Stomach (tissue), 9 donors: Measurements from ENCODE around the gene GADD45A. TPM values are rescaled to one million over a fixed set of nuclear protein-coding genes. Genes with fewer than 3 reads are reported as not detected.

ENCODE experiments used
- DNase-seq, 2 donors: peaks; one replicate each; pipeline versions ENCODE4 v3.0.0 to v3.0.0-alpha.2; 2013 to 2019
- H3K27ac ChIP-seq, 5 donors: fragments of 200-600 bp in 4 of 5; sonication (generic) in 4 of 5; one replicate each; pipeline ENCODE4 v1.5.1; 2013 to 2019; ENCODE audit warnings: mild to moderate bottlenecking in 1 of 5, moderate library complexity in 1 of 5
- H3K27me3 ChIP-seq, 3 donors: fragments of 200-600 bp; sonication (generic); one replicate each; pipeline ENCODE4 v1.5.1; 2017 to 2019; ENCODE audit warnings: mixed run types in 1 of 3
- H3K36me3 ChIP-seq, 4 donors: fragments of 200-600 bp; sonication (generic); 1 replicate in 3 of 4; 2 replicates in 1 of 4; pipeline ENCODE4 v1.5.1; 2016 to 2019
- H3K4me1 ChIP-seq, 4 donors: fragments of 200-600 bp; sonication (generic); one replicate each; pipeline ENCODE4 v1.5.1; 2016 to 2019
- H3K4me3 ChIP-seq, 4 donors: fragments of 200-600 bp; sonication (generic) in 3 of 4; one replicate each; pipeline ENCODE4 v1.5.1; 2016 to 2019; ENCODE audit warnings: mild to moderate bottlenecking in 1 of 4
- H3K9me3 ChIP-seq, 4 donors: fragments of 200-600 bp; sonication (generic); one replicate each; pipeline ENCODE4 v1.5.1; 2016 to 2019
- CTCF ChIP-seq, 7 experiments: fragments of 450-650 bp in 4 of 7; fragments of 200-600 bp in 3 of 7; sonication (generic) in 3 of 7; IDR thresholded peaks; one replicate each; pipeline ENCODE4 v1.5.1; 2016 to 2019; ENCODE audit warnings: antibody characterized with exemption in 7 of 7, control low read depth in 2 of 7, mild to moderate bottlenecking in 1 of 7
- EP300 ChIP-seq: sonication (generic); formaldehyde crosslinking; IDR thresholded peaks from one replicate; pipeline ENCODE4 v1.6.1; 2017; ENCODE audit warnings: antibody characterized with exemption
- POLR2A ChIP-seq, 4 donors: fragments of 450-650 bp; IDR thresholded peaks; one replicate each; pipeline ENCODE4 v1.6.1; 2016; ENCODE audit warnings: antibody characterized with exemption in 4 of 4, control low read depth in 2 of 4, mild to moderate bottlenecking in 1 of 4, moderate library complexity in 1 of 4
- POLR2AphosphoS5 ChIP-seq, 3 donors: sonication (generic); formaldehyde crosslinking; IDR thresholded peaks; one replicate each; pipeline ENCODE4 v1.6.1; 2016; ENCODE audit warnings: antibody characterized with exemption in 3 of 3
- WGBS, 5 donors: extraction: QIAGEN DNeasy Blood & Tissue Kit in 3 of 5; methylation state at CpG; one replicate each; pipeline versions ENCODE4 v1.1.5 to v1.1.7; 2013 to 2018; 5-methylcytosine and 5-hydroxymethylcytosine counted together
- intact Hi-C: fragments of 100-400 bp; cut with DNase I; formaldehyde crosslinking; loops from one replicate; pipeline ENCODE4 v1.15.1; 2023; ENCODE audit warnings: low total_unique reads
- polyA plus RNA-seq, 3 donors: library from polyadenylated mRNA; stranded (reverse); fragments of 200-250 nt; gene quantifications; one replicate each; pipeline ENCODE4 v1.2.3, GENCODE V29; 2013
- total RNA-seq, 5 donors: library from RNA; depleted of rRNA; stranded (reverse); fragments of >200 nt; gene quantifications; one replicate each; pipeline versions ENCODE4 v1.1.0 to v1.2.3, GENCODE V29; 2014 to 2016
- donor health status: healthy with polysubstance abuse.
- donor health status: Bipolar disorder and iron deficiency.
- donor health status: healthy.

The GADD45A gene
- total and polyA plus RNA-seq, 8 donors, result 4.7 to 84.8 (median 38.4) TPM

GRCh38 chr1:67647036-67647798 lies 37.8 kb upstream of the GADD45A start:
- intact Hi-C loops, result no loop called here
- WGBS, 5 donors, result 57 to 68% (median 64%) methylated on average over 7 of the region's 7 CpGs

DNA sequence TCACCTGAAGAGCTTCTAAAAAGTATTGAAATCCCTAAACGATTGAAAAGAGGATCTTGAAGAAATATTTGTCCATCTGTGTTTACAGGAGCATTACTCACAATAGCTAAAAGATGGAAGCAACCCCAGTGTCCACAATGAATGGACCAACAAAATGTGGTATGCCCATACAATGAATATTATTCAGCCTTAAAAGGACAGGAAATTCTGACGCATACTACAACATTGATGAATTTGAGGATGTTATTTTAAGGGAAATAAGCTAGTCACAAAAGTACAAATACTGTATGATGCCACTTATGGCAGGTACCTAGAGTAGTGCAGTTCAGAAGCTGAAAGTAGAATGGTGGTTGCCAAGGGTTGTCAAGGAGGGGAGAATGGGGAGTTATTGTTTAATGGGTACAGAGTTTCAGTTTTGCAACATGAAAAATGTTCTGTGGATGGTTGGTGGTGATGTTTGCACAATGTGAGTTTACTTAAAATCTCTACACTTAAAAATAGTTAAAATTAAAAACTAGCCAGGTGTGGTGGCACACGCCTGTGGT lies 37.1 kb upstream of the GADD45A start:
- no peak for DNase-seq
- H3K4me1 ChIP-seq, result peaks cover 11 to 26% (median 22%) of the 10 kb centered on the region in 4 donors
- peak overlapping the region in 2 of 5 donors; percentile 50 to 62 for H3K27ac ChIP-seq
- intact Hi-C loops, result no loop called here
- H3K9me3 ChIP-seq, result no peaks in the 10 kb centered on the region
- TF ChIP-seq CTCF (IDR thresholded peaks at IDR 0.05) (no peak), EP300 (no peak), POLR2AphosphoS5 (IDR thresholded peaks at IDR 0.05) (no peak), POLR2A (IDR thresholded peaks at IDR 0.05) (no peak)
- no peaks in the 10 kb centered on the region for H3K27me3 ChIP-seq
- no peaks in the 10 kb centered on the region for H3K36me3 ChIP-seq
- H3K4me3 ChIP-seq, result no peak overlapping the region
- 74 to 86% (median 78%) methylated on average over 3 of the region's 3 CpGs for WGBS, 5 donors

More at GRCh38 chr1:67647036-67647798, 37.8 kb upstream of the GADD45A start:
- Histone ChIP-seq H3K9me3 (no peaks in the 10 kb centered on the region), H3K27ac (peak overlapping the region in 4 of 5 donors; percentile 14 to 62 (median 38)), H3K36me3 (no peaks in the 10 kb centered on the region), H3K4me3 (no peak overlapping the region), H3K4me1 (peaks cover 11 to 26% (median 22%) of the 10 kb centered on the region in 4 donors), H3K27me3 (no peaks in the 10 kb centered on the region)
- DNase-seq, result no peak
- TF ChIP-seq POLR2A (IDR thresholded peaks at IDR 0.05), result no peak
- no peak for TF ChIP-seq POLR2AphosphoS5 (IDR thresholded peaks at IDR 0.05)
- TF ChIP-seq EP300, result no peak
- no peak for TF ChIP-seq CTCF (IDR thresholded peaks at IDR 0.05)

- intact Hi-C loops, result no loop called here
- TF ChIP-seq CTCF (IDR thresholded peaks at IDR 0.05), result no peak
- TF ChIP-seq POLR2AphosphoS5 (IDR thresholded peaks at IDR 0.05), result no peak
- no peak for TF ChIP-seq POLR2A (IDR thresholded peaks at IDR 0.05)
- TF ChIP-seq EP300, result no peak
- H3K27me3 ChIP-seq, result no peaks in the 10 kb centered on the region
Measured at GRCh38 chr1:67648582-67649326, 36.2 kb upstream of the GADD45A start.

DNA sequence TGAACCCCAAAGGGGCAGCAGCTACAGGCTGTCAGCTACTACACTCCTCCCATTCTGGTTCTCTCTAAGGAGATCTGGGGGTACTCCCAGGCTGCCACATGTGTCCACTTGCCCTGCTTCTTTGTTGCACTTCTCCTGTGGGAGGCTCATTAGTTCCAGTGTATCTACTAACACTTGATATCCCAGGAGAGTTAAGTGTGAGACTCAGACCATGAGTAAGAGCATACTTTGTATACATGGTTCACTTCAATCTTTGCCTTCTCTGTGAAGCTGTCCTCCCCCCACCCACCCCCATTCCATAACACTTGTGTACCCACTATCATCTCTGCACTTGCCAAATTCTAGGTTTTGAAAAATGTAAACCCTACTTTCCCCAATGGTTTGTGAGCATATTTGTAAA lies 34.9 kb upstream of the GADD45A start:
- no peaks in the 10 kb centered on the region for H3K9me3 ChIP-seq
- H3K27me3 ChIP-seq, result no peaks in the 10 kb centered on the region
- intact Hi-C loops, result no loop called here
- H3K4me3 ChIP-seq, result no peak overlapping the region
- no peak for TF ChIP-seq CTCF (IDR thresholded peaks at IDR 0.05)
- TF ChIP-seq POLR2AphosphoS5 (IDR thresholded peaks at IDR 0.05), result no peak
- no peak for TF ChIP-seq POLR2A (IDR thresholded peaks at IDR 0.05)
- TF ChIP-seq EP300, result no peak
- H3K4me1 ChIP-seq, result peaks cover 11 to 26% (median 22%) of the 10 kb centered on the region in 4 donors
- DNase-seq, result no peak
- no peaks in the 10 kb centered on the region for H3K36me3 ChIP-seq
- H3K27ac ChIP-seq, result no peak overlapping the region

More at GRCh38 chr1:67648582-67649326, 36.2 kb upstream of the GADD45A start:
- no peaks in the 10 kb centered on the region for H3K9me3 ChIP-seq
- H3K4me1 ChIP-seq, result peaks cover 11 to 26% (median 22%) of the 10 kb centered on the region in 4 donors
- 64 to 82% (median 74%) methylated on average over 6 of the region's 6 CpGs for WGBS, 5 donors
- no peak for DNase-seq
- H3K4me3 ChIP-seq, result no peak overlapping the region
- no peak overlapping the region for H3K27ac ChIP-seq
- H3K36me3 ChIP-seq, result no peaks in the 10 kb centered on the region
